Mammary epithelial cell (primary cell): ENCODE data around the gene CLN3.

Source experiments
- EZH2 ChIP-seq: IDR thresholded peaks from 2 replicates; pipeline ENCODE4 v1.6.1; 2012; ENCODE audit warnings: low read length, inconsistent platforms, borderline replicate concordance
- TF ChIP-seq, protein P1 (sequence below), 2 donors: IDR thresholded peaks in 1 of 2; conservative IDR thresholded peaks in 1 of 2; 2 replicates each; pipeline ENCODE4 v1.5.1; 2011 to 2012; ENCODE audit warnings: inconsistent platforms in 2 of 2, low read length in 2 of 2, mild to moderate bottlenecking in 2 of 2, control low read depth in 1 of 2, low read depth in 1 of 2; ENCODE audit not compliant: insufficient read depth in 1 of 2; ENCODE audit errors: extremely low read depth in 1 of 2

DNA sequence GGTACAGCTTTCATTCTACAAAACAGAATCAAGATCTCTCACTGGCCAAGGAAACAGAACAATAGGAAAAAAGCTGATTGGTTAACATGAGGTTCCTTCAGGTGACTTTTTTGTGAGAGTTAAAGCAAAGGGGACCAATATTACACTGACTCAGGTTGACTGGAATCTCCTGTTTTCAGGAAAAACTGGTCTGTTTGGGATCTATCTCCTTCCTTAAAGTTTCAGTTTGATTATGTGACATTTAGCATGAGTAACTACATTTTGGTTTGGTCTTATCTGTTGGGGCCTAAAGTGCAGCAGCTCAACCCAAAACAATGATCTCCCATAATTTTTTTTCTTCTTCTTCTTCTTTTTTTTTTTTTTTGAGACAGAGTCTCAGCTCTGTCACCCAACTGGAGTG, 37.2 kb upstream of the CLN3 start:
- TF ChIP-seq, protein P1, sequence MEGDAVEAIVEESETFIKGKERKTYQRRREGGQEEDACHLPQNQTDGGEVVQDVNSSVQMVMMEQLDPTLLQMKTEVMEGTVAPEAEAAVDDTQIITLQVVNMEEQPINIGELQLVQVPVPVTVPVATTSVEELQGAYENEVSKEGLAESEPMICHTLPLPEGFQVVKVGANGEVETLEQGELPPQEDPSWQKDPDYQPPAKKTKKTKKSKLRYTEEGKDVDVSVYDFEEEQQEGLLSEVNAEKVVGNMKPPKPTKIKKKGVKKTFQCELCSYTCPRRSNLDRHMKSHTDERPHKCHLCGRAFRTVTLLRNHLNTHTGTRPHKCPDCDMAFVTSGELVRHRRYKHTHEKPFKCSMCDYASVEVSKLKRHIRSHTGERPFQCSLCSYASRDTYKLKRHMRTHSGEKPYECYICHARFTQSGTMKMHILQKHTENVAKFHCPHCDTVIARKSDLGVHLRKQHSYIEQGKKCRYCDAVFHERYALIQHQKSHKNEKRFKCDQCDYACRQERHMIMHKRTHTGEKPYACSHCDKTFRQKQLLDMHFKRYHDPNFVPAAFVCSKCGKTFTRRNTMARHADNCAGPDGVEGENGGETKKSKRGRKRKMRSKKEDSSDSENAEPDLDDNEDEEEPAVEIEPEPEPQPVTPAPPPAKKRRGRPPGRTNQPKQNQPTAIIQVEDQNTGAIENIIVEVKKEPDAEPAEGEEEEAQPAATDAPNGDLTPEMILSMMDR (conservative IDR thresholded peaks at IDR 0.05 in 1 of 2, IDR thresholded peaks at IDR 0.05 in 1 of 2; ENCODE audit: extremely low read depth in 1 of 2, insufficient read depth in 1 of 2, low read depth in 1 of 2, low read length in 2 of 2), result no peak
- no peak for TF ChIP-seq EZH2
